ENCODE results near the gene CCDC142. TPM values are rescaled to one million over a fixed set of nuclear protein-coding genes. Genes with fewer than 3 reads are reported as not detected.
A peak's percentile ranks its signal among the peaks of the same experiment; 100 is the strongest.

CCDC142 gene
- polyA plus RNA-seq, 1 donor (not counting 4 experiments of a cell fraction or from before 2014, with no cell fraction given), result 4.7 TPM

GRCh38 chr2:74515271-74515980, 32.6 kb upstream of the CCDC142 start:
- Histone ChIP-seq H3K36me3 (ENCODE audit: control insufficient read depth in 2 of 2, extremely low read depth in 1 of 2, insufficient read depth in 2 of 2, low read length in 2 of 2) (no peaks in the 10 kb centered on the region), H3K9me1 (ENCODE audit: control insufficient read depth, extremely low read depth, insufficient read depth, low read length) (no peaks in the 10 kb centered on the region), H3K9ac (ENCODE audit: control insufficient read depth, extremely low read depth, insufficient read depth, low read length) (no peak overlapping the region), H2AFZ (ENCODE audit: control insufficient read depth, low read length) (no peak overlapping the region), H3K4me3 (ENCODE audit: control insufficient read depth in 2 of 3, extremely low read depth in 1 of 3, insufficient read depth in 2 of 3, low read depth in 1 of 3, low read length in 3 of 3) (no peak overlapping the region), H3K27ac (ENCODE audit: control insufficient read depth, insufficient read depth, low read length) (no peak overlapping the region), H3K4me2 (ENCODE audit: control insufficient read depth, extremely low read depth, insufficient read depth, low read depth, low read length) (no peak overlapping the region), H3K9me3 (ENCODE audit: control insufficient read depth, low read depth, low read length) (no peaks in the 10 kb centered on the region), H3K4me1 (ENCODE audit: control insufficient read depth, extremely low read depth, insufficient read depth, low read length) (peaks cover 6% of the 10 kb centered on the region), H3K27me3 (ENCODE audit: control insufficient read depth, extremely low read depth, insufficient read depth, low read length) (peaks cover 62% of the 10 kb centered on the region), H3K79me2 (ENCODE audit: control insufficient read depth, insufficient read depth, low read length) (no peaks in the 10 kb centered on the region), H4K20me1 (ENCODE audit: control insufficient read depth, extremely low read depth, insufficient read depth, low read length) (no peaks in the 10 kb centered on the region)
- no peak for DNase-seq (ENCODE audit: low read depth, low spot score)
- no peak for FAIRE-seq
- peak; percentile 83 for TF ChIP-seq EZH2 (IDR thresholded peaks at IDR 0.05; ENCODE audit: low read length)
- no peak for TF ChIP-seq CTCF (optimal IDR thresholded peaks at IDR 0.05 in 1 of 3, IDR thresholded peaks at IDR 0.05 in 1 of 3, conservative IDR thresholded peaks at IDR 0.05 in 1 of 3; ENCODE audit: extremely low read depth in 1 of 3, insufficient read depth in 2 of 3, low read length in 3 of 3)
- dilution Hi-C loops (cut with MboI; ENCODE audit: extremely low pct_ligation_motif_present, low sequenced_read_pairs), result no loop called here

- DNase-seq (ENCODE audit: low read depth, low spot score) (no peak), FAIRE-seq (no peak)
- Histone ChIP-seq H3K9me1 (ENCODE audit: control insufficient read depth, extremely low read depth, insufficient read depth, low read length) (no peaks in the 10 kb centered on the region), H3K79me2 (ENCODE audit: control insufficient read depth, insufficient read depth, low read length) (no peaks in the 10 kb centered on the region), H3K27ac (ENCODE audit: control insufficient read depth, insufficient read depth, low read length) (no peak within 1 kb of the TSS), H3K27me3 (ENCODE audit: control insufficient read depth, extremely low read depth, insufficient read depth, low read length) (peaks cover 62% of the 10 kb centered on the region), H3K4me1 (ENCODE audit: control insufficient read depth, extremely low read depth, insufficient read depth, low read length) (peaks cover 6% of the 10 kb centered on the region), H2AFZ (ENCODE audit: control insufficient read depth, low read length) (no peak within 1 kb of the TSS), H3K4me2 (ENCODE audit: control insufficient read depth, extremely low read depth, insufficient read depth, low read depth, low read length) (peak within 1 kb of the TSS; percentile 12), H3K9me3 (ENCODE audit: control insufficient read depth, low read depth, low read length) (no peaks in the 10 kb centered on the region), H3K36me3 (ENCODE audit: control insufficient read depth in 2 of 2, extremely low read depth in 1 of 2, insufficient read depth in 2 of 2, low read length in 2 of 2) (no peaks in the 10 kb centered on the region), H4K20me1 (ENCODE audit: control insufficient read depth, extremely low read depth, insufficient read depth, low read length) (no peaks in the 10 kb centered on the region), H3K4me3 (ENCODE audit: control insufficient read depth in 2 of 3, extremely low read depth in 1 of 3, insufficient read depth in 2 of 3, low read depth in 1 of 3, low read length in 3 of 3) (no peak within 1 kb of the TSS), H3K9ac (ENCODE audit: control insufficient read depth, extremely low read depth, insufficient read depth, low read length) (no peak within 1 kb of the TSS)
- TF ChIP-seq CTCF (optimal IDR thresholded peaks at IDR 0.05 in 1 of 3, IDR thresholded peaks at IDR 0.05 in 1 of 3, conservative IDR thresholded peaks at IDR 0.05 in 1 of 3; ENCODE audit: extremely low read depth in 1 of 3, insufficient read depth in 2 of 3, low read length in 3 of 3) (no peak), EZH2 (IDR thresholded peaks at IDR 0.05; ENCODE audit: low read length) (no peak)
- dilution Hi-C loops (cut with MboI; ENCODE audit: extremely low pct_ligation_motif_present, low sequenced_read_pairs), result no loop called here
Observed at GRCh38 chr2:74514368-74515270, 31.8 kb upstream of the CCDC142 start, which contains the start of gene TLX2. Gene TLX2, plus strand, starts transcription at chr2:74514450. Its CDS starts 357 bp downstream, at chr2:74514807.

Data from keratinocyte (primary cell).